H9 (cell line): ENCODE results near the gene OSBPL2. TPM values are rescaled to one million over a fixed set of nuclear protein-coding genes. Genes with fewer than 3 reads are reported as not detected.

Source experiments
- DNase-seq: peaks from one replicate; pipeline ENCODE4 v3.0.0-alpha.2; 2017
- H2AFZ ChIP-seq: one replicate; pipeline ENCODE4 v1.6.1; 2013; ENCODE audit warnings: mild to moderate bottlenecking, low read length, control low read depth, moderate library complexity
- H2AK5ac ChIP-seq: 2 replicates; pipeline ENCODE4 v1.6.1; 2013; ENCODE audit warnings: low read length, control low read depth, mixed read lengths; ENCODE audit not compliant: insufficient read length
- H2BK120ac ChIP-seq: one replicate; pipeline ENCODE4 v1.6.1; 2013; ENCODE audit warnings: low read depth, mild to moderate bottlenecking, low read length, control low read depth, inconsistent platforms; ENCODE audit not compliant: poor library complexity, severe bottlenecking
- H2BK12ac ChIP-seq: 2 replicates; pipeline ENCODE4 v1.6.1; 2013; ENCODE audit warnings: low read length, control low read depth, mixed read lengths, low read depth; ENCODE audit not compliant: insufficient read length
- H2BK15ac ChIP-seq: 2 replicates; pipeline ENCODE4 v1.6.1; 2013; ENCODE audit warnings: low read depth, low read length, control low read depth
- H2BK20ac ChIP-seq: one replicate; pipeline ENCODE4 v1.6.1; 2013; ENCODE audit warnings: low read depth, mild to moderate bottlenecking, low read length, control low read depth, inconsistent platforms; ENCODE audit not compliant: poor library complexity, severe bottlenecking
- H2BK5ac ChIP-seq: 2 replicates; pipeline ENCODE4 v1.6.1; 2013; ENCODE audit warnings: low read length, control low read depth, mixed read lengths; ENCODE audit not compliant: insufficient read length
- H3K14ac ChIP-seq: 2 replicates; pipeline ENCODE4 v1.6.1; 2013; ENCODE audit warnings: low read length, control low read depth; ENCODE audit not compliant: insufficient read depth
- H3K18ac ChIP-seq: 2 replicates; pipeline ENCODE4 v1.6.1; 2013; ENCODE audit warnings: low read depth, mild to moderate bottlenecking, mixed read lengths, low read length, control low read depth; ENCODE audit not compliant: insufficient read length
- H3K23ac ChIP-seq: 2 replicates; pipeline ENCODE4 v1.6.1; 2013; ENCODE audit warnings: low read length, control low read depth, mixed read lengths, low read depth; ENCODE audit not compliant: insufficient read length
- H3K23me2 ChIP-seq: 2 replicates; pipeline ENCODE4 v1.6.1; 2013; ENCODE audit warnings: low read depth, mild to moderate bottlenecking, mixed read lengths, low read length, control low read depth; ENCODE audit not compliant: insufficient read length, poor library complexity, severe bottlenecking
- H3K27ac ChIP-seq: 2 replicates; pipeline ENCODE4 v1.5.1; 2013; ENCODE audit warnings: low read length, control low read depth, mixed read lengths, low read depth; ENCODE audit not compliant: insufficient read length
- H3K27me3 ChIP-seq: 2 replicates; pipeline ENCODE4 v1.6.1; 2013; ENCODE audit warnings: low read length, control low read depth, inconsistent platforms; ENCODE audit not compliant: insufficient read depth
- H3K4ac ChIP-seq: 2 replicates; pipeline ENCODE4 v1.6.1; 2013; ENCODE audit warnings: low read depth, mild to moderate bottlenecking, control low read depth, inconsistent platforms, low read length, moderate library complexity
- H3K4me1 ChIP-seq: 2 replicates; pipeline ENCODE4 v1.6.1; 2013; ENCODE audit warnings: low read length, control low read depth, inconsistent platforms; ENCODE audit not compliant: insufficient read depth
- H3K4me2 ChIP-seq: 2 replicates; pipeline ENCODE4 v1.6.1; 2013; ENCODE audit warnings: low read length, control low read depth, mixed read lengths; ENCODE audit not compliant: insufficient read length, insufficient read depth
- H3K56ac ChIP-seq: 2 replicates; pipeline ENCODE4 v1.6.1; 2013; ENCODE audit warnings: low read depth, mild to moderate bottlenecking, mixed read lengths, low read length, control low read depth; ENCODE audit not compliant: insufficient read length
- H3K79me1 ChIP-seq: 2 replicates; pipeline ENCODE4 v1.6.1; 2013; ENCODE audit warnings: low read depth, mild to moderate bottlenecking, moderate library complexity, low read length, control low read depth, inconsistent platforms; ENCODE audit not compliant: insufficient read depth, poor library complexity, severe bottlenecking
- H3K79me2 ChIP-seq: 2 replicates; pipeline ENCODE4 v1.6.1; 2013; ENCODE audit warnings: low read length, control low read depth, inconsistent platforms; ENCODE audit not compliant: insufficient read depth
- H3K9ac ChIP-seq: 2 replicates; pipeline ENCODE4 v1.6.1; 2013; ENCODE audit warnings: low read length, control low read depth, mixed read lengths; ENCODE audit not compliant: insufficient read length; ENCODE audit errors: extremely low read depth
- H3K9me3 ChIP-seq: one replicate; pipeline ENCODE4 v1.6.1; 2013; ENCODE audit warnings: low read depth, low read length, inconsistent platforms; ENCODE audit not compliant: control insufficient read depth
- H3T11ph ChIP-seq: one replicate; pipeline ENCODE4 v1.6.1; 2013; ENCODE audit warnings: mild to moderate bottlenecking, low read length, control low read depth, inconsistent platforms
- H4K20me1 ChIP-seq: one replicate; pipeline ENCODE4 v1.6.1; 2013; ENCODE audit not compliant: control insufficient read depth, insufficient read length, insufficient read depth
- H4K5ac ChIP-seq: 2 replicates; pipeline ENCODE4 v1.6.1; 2013; ENCODE audit warnings: low read depth, mild to moderate bottlenecking, mixed read lengths, low read length, control low read depth; ENCODE audit not compliant: insufficient read length
- H4K8ac ChIP-seq: replicated peaks from 2 replicates; pipeline ENCODE4 v1.6.1; 2013; ENCODE audit warnings: low read length, control low read depth, mixed read lengths, low read depth; ENCODE audit not compliant: insufficient read length
- H4K91ac ChIP-seq: 2 replicates; pipeline ENCODE4 v1.6.1; 2013; ENCODE audit warnings: low read depth, mild to moderate bottlenecking, moderate library complexity, mixed read lengths, low read length, control low read depth; ENCODE audit not compliant: insufficient read length
- H3K27ac Mint-ChIP-seq, 3 experiments: 2 replicates in 2 of 3; 3 replicates in 1 of 3; pipeline ENCODE4 v1.8.0; 2020 to 2021; ENCODE audit warnings: mixed read lengths in 3 of 3, mild to moderate bottlenecking in 1 of 3, moderate library complexity in 1 of 3
- H3K27me3 Mint-ChIP-seq: 2 replicates; pipeline ENCODE4 v1.8.0; 2021; ENCODE audit warnings: low read depth, mild to moderate bottlenecking, moderate library complexity, mixed read lengths
- H3K36me3 Mint-ChIP-seq, 3 experiments: 2 replicates in 2 of 3; 3 replicates in 1 of 3; pipeline ENCODE4 v1.8.0; 2020 to 2021; ENCODE audit warnings: low read depth in 3 of 3, mixed read lengths in 3 of 3; ENCODE audit not compliant: insufficient read depth in 1 of 3
- H3K4me1 Mint-ChIP-seq, 2 experiments: 2 replicates each; pipeline ENCODE4 v1.8.0; 2020; ENCODE audit warnings: mixed read lengths in 2 of 2
- H3K4me3 Mint-ChIP-seq, 2 experiments: 2 replicates in 1 of 2; 3 replicates in 1 of 2; pipeline ENCODE4 v1.8.0; 2020 to 2021; ENCODE audit warnings: mild to moderate bottlenecking in 2 of 2, mixed read lengths in 2 of 2, moderate library complexity in 1 of 2
- H3K9me3 Mint-ChIP-seq, 2 experiments: 2 replicates in 1 of 2; 3 replicates in 1 of 2; pipeline ENCODE4 v1.8.0; 2020; ENCODE audit warnings: mild to moderate bottlenecking in 2 of 2, mixed read lengths in 2 of 2, moderate library complexity in 1 of 2
- WGBS: extraction: QIAGEN DNeasy Blood & Tissue Kit; methylation state at CpG from one replicate; pipeline ENCODE4 v1.1.7; 2013; ENCODE audit warnings: missing lambda C conversion rate, low lambda C conversion rate, mixed read lengths; ENCODE audit not compliant: insufficient read length; ENCODE audit errors: extremely low coverage; 5-methylcytosine and 5-hydroxymethylcytosine counted together
- total RNA-seq: library from RNA; stranded (reverse); gene quantifications from 2 replicates; pipeline ENCODE4 v1.2.1, GENCODE V29; 2021
- TF ChIP-seq, protein P1 (sequence below): fragments of 200-600 bp; sonication (generic); conservative IDR thresholded peaks from 3 replicates; pipeline ENCODE4 v1.8.0; 2021; ENCODE audit warnings: antibody characterized with exemption, mild to moderate bottlenecking

The OSBPL2 gene
- total RNA-seq, 1 experiment from 2014 or later: 47.3 TPM

DNA sequence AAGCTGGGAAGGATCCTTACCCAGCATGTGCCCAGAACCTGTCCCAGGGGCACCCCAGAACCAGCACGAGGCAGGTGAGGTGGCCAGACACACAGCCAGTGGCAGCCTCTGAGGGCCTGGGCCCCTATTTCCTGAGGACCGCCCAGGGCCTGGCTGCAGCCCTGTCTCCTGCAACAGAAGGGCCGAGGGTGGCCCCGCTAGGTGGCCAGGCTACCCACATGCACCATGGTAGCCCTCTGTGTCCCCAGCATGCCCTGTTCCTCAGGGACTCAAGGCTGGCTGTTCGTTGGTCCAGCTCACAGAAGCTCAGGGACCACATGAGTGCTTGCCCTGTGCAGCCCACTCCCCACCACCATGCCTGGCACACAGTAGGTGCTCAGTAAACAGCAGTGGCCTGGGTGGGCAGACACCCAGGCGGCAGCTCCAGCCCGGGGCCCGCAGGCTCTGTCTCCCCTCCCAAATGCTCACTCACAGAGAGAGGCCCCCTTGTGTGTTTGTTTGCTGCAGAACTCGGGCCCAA, 26.5 kb upstream of the OSBPL2 start:
- Histone ChIP-seq H3K4me1 (no peaks in the 10 kb centered on the region), H3K18ac (no peak overlapping the region), H2BK20ac (no peak overlapping the region), H2BK12ac (no peak overlapping the region), H4K5ac (no peak overlapping the region), H2BK15ac (no peak overlapping the region), H4K20me1 (no peaks in the 10 kb centered on the region), H3K23me2 (no peaks in the 10 kb centered on the region), H4K8ac (no peak overlapping the region), H3K23ac (no peak overlapping the region), H3T11ph (no peak overlapping the region), H3K27me3 (no peaks in the 10 kb centered on the region), H4K91ac (no peak overlapping the region), H2BK5ac (no peak overlapping the region), H3K4ac (no peak overlapping the region), H3K4me2 (no peak overlapping the region), H3K56ac (no peak overlapping the region), H2BK120ac (no peak overlapping the region), H2AK5ac (no peak overlapping the region), H3K27ac (no peak overlapping the region), H3K9me3 (no peaks in the 10 kb centered on the region), H3K79me1 (no peaks in the 10 kb centered on the region), H3K9ac (no peak overlapping the region), H2AFZ (no peak overlapping the region), H3K79me2 (no peaks in the 10 kb centered on the region), H3K14ac (no peak overlapping the region)
- no peak overlapping the region for H3K4me3 Mint-ChIP-seq
- H3K4me1 Mint-ChIP-seq: peaks cover 4 to 19% of the 10 kb centered on the region in 2 experiments
- peak overlapping the region in 1 of 3 experiments; percentile 71; a peak in 1 of 7 replicates for H3K27ac Mint-ChIP-seq
- DNase-seq: no peak
- TF ChIP-seq, protein P1, sequence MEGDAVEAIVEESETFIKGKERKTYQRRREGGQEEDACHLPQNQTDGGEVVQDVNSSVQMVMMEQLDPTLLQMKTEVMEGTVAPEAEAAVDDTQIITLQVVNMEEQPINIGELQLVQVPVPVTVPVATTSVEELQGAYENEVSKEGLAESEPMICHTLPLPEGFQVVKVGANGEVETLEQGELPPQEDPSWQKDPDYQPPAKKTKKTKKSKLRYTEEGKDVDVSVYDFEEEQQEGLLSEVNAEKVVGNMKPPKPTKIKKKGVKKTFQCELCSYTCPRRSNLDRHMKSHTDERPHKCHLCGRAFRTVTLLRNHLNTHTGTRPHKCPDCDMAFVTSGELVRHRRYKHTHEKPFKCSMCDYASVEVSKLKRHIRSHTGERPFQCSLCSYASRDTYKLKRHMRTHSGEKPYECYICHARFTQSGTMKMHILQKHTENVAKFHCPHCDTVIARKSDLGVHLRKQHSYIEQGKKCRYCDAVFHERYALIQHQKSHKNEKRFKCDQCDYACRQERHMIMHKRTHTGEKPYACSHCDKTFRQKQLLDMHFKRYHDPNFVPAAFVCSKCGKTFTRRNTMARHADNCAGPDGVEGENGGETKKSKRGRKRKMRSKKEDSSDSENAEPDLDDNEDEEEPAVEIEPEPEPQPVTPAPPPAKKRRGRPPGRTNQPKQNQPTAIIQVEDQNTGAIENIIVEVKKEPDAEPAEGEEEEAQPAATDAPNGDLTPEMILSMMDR: no peak
- H3K27me3 Mint-ChIP-seq: peaks cover 31% of the 10 kb centered on the region
- WGBS: no CpG with 5 or more reads among the region's 9 CpGs
- H3K9me3 Mint-ChIP-seq: no peaks in the 10 kb centered on the region
- no peaks in the 10 kb centered on the region for H3K36me3 Mint-ChIP-seq
